ENCODE results near the gene APC.

DNA sequence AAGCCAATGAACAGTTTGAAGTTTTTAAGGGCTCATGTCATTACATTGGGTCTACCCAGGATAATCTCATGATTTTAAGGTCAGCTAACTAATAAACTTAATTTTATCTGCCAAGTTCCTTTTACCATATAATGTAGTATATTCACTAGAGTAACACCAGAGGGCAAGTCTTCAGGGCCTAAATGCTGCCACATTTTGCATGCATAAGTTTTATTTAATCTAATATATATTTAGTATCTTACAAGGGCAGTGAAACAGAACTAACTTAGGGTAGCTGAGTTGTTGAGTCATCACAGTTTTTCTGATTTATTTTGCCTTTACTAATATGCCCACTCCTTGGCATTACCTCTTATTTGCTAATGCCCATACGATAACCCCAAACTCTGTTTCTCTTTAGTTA is 8.1 kb upstream of the APC start:
- no peak for TF ChIP-seq POLR2A (IDR thresholded peaks at IDR 0.05)
- TF ChIP-seq, protein P1, sequence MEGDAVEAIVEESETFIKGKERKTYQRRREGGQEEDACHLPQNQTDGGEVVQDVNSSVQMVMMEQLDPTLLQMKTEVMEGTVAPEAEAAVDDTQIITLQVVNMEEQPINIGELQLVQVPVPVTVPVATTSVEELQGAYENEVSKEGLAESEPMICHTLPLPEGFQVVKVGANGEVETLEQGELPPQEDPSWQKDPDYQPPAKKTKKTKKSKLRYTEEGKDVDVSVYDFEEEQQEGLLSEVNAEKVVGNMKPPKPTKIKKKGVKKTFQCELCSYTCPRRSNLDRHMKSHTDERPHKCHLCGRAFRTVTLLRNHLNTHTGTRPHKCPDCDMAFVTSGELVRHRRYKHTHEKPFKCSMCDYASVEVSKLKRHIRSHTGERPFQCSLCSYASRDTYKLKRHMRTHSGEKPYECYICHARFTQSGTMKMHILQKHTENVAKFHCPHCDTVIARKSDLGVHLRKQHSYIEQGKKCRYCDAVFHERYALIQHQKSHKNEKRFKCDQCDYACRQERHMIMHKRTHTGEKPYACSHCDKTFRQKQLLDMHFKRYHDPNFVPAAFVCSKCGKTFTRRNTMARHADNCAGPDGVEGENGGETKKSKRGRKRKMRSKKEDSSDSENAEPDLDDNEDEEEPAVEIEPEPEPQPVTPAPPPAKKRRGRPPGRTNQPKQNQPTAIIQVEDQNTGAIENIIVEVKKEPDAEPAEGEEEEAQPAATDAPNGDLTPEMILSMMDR (IDR thresholded peaks at IDR 0.05): no peak
